ENCODE data around the gene ZNF592.

ZNF592 gene

GRCh38 chr15:84778194-84778593, 29.8 kb downstream of the ZNF592 start:
- no peak overlapping the region for H3K4me3 ChIP-seq (ENCODE audit: low read depth, low read length)
- TF ChIP-seq, protein P1, sequence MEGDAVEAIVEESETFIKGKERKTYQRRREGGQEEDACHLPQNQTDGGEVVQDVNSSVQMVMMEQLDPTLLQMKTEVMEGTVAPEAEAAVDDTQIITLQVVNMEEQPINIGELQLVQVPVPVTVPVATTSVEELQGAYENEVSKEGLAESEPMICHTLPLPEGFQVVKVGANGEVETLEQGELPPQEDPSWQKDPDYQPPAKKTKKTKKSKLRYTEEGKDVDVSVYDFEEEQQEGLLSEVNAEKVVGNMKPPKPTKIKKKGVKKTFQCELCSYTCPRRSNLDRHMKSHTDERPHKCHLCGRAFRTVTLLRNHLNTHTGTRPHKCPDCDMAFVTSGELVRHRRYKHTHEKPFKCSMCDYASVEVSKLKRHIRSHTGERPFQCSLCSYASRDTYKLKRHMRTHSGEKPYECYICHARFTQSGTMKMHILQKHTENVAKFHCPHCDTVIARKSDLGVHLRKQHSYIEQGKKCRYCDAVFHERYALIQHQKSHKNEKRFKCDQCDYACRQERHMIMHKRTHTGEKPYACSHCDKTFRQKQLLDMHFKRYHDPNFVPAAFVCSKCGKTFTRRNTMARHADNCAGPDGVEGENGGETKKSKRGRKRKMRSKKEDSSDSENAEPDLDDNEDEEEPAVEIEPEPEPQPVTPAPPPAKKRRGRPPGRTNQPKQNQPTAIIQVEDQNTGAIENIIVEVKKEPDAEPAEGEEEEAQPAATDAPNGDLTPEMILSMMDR (IDR thresholded peaks at IDR 0.05; ENCODE audit: borderline replicate concordance, insufficient read depth, low read depth, low read length): no peak

- TF ChIP-seq, protein P1 (IDR thresholded peaks at IDR 0.05; ENCODE audit: borderline replicate concordance, insufficient read depth, low read depth, low read length): no peak
- no peak overlapping the region for H3K4me3 ChIP-seq (ENCODE audit: low read depth, low read length)
Measured at GRCh38 chr15:84780492-84780891, 32.1 kb downstream of the ZNF592 start.

- TF ChIP-seq, protein P1 (IDR thresholded peaks at IDR 0.05; ENCODE audit: borderline replicate concordance, insufficient read depth, low read depth, low read length): no peak
- no peak overlapping the region for H3K4me3 ChIP-seq (ENCODE audit: low read depth, low read length)
Measured at GRCh38 chr15:84781495-84781894, 33.1 kb downstream of the ZNF592 start.

- H3K4me3 ChIP-seq (ENCODE audit: low read depth, low read length): no peak overlapping the region
- TF ChIP-seq, protein P1 (IDR thresholded peaks at IDR 0.05; ENCODE audit: borderline replicate concordance, insufficient read depth, low read depth, low read length): no peak
Measured at GRCh38 chr15:84782346-84782745, 34.0 kb downstream of the ZNF592 start.

GRCh38 chr15:84783493-84784251, 35.3 kb downstream of the ZNF592 start:
- no peak overlapping the region for H3K4me3 ChIP-seq (ENCODE audit: low read depth, low read length)
- TF ChIP-seq, protein P1 (IDR thresholded peaks at IDR 0.05; ENCODE audit: borderline replicate concordance, insufficient read depth, low read depth, low read length): 0 out of 2 replicates have a peak, but pooled peaks have one; percentile 2

DNA sequence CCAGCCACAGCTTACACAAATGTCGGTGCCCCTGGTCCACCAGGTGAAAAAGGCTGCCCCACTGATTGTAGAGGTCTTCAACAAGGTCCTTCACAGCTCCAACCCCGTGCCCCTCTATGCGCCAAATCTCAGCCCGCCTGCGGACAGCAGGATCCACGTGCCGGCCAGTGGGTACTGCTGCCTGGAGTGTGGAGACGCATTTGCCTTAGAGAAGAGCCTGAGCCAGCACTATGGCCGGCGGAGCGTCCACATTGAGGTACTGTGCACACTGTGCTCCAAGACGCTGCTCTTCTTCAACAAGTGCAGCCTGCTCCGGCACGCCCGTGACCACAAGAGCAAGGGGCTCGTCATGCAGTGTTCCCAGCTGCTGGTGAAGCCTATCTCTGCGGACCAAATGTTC, 35.9 kb downstream of the ZNF592 start:
- no peak overlapping the region for H3K4me3 ChIP-seq (ENCODE audit: low read depth, low read length)
- TF ChIP-seq, protein P1 (IDR thresholded peaks at IDR 0.05; ENCODE audit: borderline replicate concordance, insufficient read depth, low read depth, low read length): no peak

DNA sequence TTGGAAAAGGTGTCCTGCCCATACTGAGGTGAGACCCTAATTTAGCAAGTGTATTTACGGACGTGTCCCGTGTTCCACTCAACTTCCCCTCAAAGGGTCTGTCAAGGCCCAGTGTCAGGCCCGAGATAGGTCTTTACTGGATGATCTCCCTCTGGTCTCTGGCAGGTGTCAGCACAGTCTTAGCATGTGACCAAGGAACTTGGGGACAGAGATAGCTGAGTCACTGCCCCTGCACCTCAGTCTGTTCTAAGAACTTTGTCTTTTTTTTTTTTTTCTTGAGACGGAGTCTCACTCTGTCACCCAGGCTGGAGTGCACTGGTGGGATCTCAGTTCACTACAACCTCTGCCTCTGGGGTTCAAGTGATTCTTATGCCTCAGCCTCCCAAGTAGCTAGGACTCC, 36.7 kb downstream of the ZNF592 start:
- TF ChIP-seq, protein P1 (IDR thresholded peaks at IDR 0.05; ENCODE audit: borderline replicate concordance, insufficient read depth, low read depth, low read length): no peak
- H3K4me3 ChIP-seq (ENCODE audit: low read depth, low read length): no peak overlapping the region

Measured in GM12875 (cell line).